GM21526 (cell line): ENCODE measurements around the gene COL4A3.

ENCODE experiments used
- ATAC-seq: cut with Tn5 transposase; IDR thresholded peaks from one replicate; pipeline ENCODE4 v1.9.1; 2021; ENCODE audit warnings: moderate library complexity; ENCODE audit not compliant: unreplicated experiment, low FRiP score

COL4A3 gene

GRCh38 chr2:227163998-227164762 is at the start of gene COL4A3, which contains the start of gene COL4A4:
COL4A3 (plus strand) TSS chr2:227164624; CDS start chr2:227164727, 103 bp downstream.
COL4A4 (minus strand) TSS chr2:227164205; CDS start chr2:227147483, 16,722 bp downstream.
- peak; percentile 70 for ATAC-seq

- no peak for ATAC-seq
Observed at GRCh38 chr2:227115761-227116160, 48.7 kb upstream of the COL4A3 start.

GRCh38 chr2:227117027-227117426 is 47.4 kb upstream of the COL4A3 start:
- ATAC-seq = peak; percentile 49

- no peak for ATAC-seq
Observed at GRCh38 chr2:227117852-227118251, 46.6 kb upstream of the COL4A3 start.

GRCh38 chr2:227118353-227118752 is 46.1 kb upstream of the COL4A3 start:
- ATAC-seq = no peak

GRCh38 chr2:227123697-227124096 is 40.7 kb upstream of the COL4A3 start:
- ATAC-seq = no peak

GRCh38 chr2:227124811-227125210 is 39.6 kb upstream of the COL4A3 start:
- no peak for ATAC-seq

- no peak for ATAC-seq
Observed at GRCh38 chr2:227125506-227125905, 38.9 kb upstream of the COL4A3 start.

GRCh38 chr2:227127201-227127600 is 37.2 kb upstream of the COL4A3 start:
- no peak for ATAC-seq

GRCh38 chr2:227130636-227131035 is 33.8 kb upstream of the COL4A3 start:
- no peak for ATAC-seq

GRCh38 chr2:227132986-227133385 is 31.4 kb upstream of the COL4A3 start:
- ATAC-seq = no peak

- ATAC-seq = no peak
Observed at GRCh38 chr2:227134591-227134990, 29.8 kb upstream of the COL4A3 start.

GRCh38 chr2:227141301-227141700 is 23.1 kb upstream of the COL4A3 start:
- no peak for ATAC-seq

- no peak for ATAC-seq
Observed at GRCh38 chr2:227143895-227144294, 20.5 kb upstream of the COL4A3 start.

GRCh38 chr2:227146456-227146855 is 18.0 kb upstream of the COL4A3 start:
- no peak for ATAC-seq

- ATAC-seq = no peak
Observed at GRCh38 chr2:227147023-227147422, 17.4 kb upstream of the COL4A3 start.

- no peak for ATAC-seq
Observed at GRCh38 chr2:227148106-227148505, 16.3 kb upstream of the COL4A3 start.

- no peak for ATAC-seq
Observed at GRCh38 chr2:227150222-227150936, 14.0 kb upstream of the COL4A3 start.

- ATAC-seq = no peak
Observed at GRCh38 chr2:227152093-227152766, 12.2 kb upstream of the COL4A3 start.

- ATAC-seq = no peak
Observed at GRCh38 chr2:227153307-227153706, 11.1 kb upstream of the COL4A3 start.

- ATAC-seq = no peak
Observed at GRCh38 chr2:227153758-227154486, 10.5 kb upstream of the COL4A3 start.
